GM04503 (cell line): ENCODE results near the gene PRSS2.
"Not testable (repeated sequence)": the region's sequence is repeated elsewhere in the genome, so short reads cannot be mapped to it uniquely, and the experiment has no call there.

Source experiments
- DNase-seq: peaks from one replicate; pipeline ENCODE4 v3.0.0-alpha.2; 2012; ENCODE audit warnings: low read depth

The PRSS2 gene

DNA sequence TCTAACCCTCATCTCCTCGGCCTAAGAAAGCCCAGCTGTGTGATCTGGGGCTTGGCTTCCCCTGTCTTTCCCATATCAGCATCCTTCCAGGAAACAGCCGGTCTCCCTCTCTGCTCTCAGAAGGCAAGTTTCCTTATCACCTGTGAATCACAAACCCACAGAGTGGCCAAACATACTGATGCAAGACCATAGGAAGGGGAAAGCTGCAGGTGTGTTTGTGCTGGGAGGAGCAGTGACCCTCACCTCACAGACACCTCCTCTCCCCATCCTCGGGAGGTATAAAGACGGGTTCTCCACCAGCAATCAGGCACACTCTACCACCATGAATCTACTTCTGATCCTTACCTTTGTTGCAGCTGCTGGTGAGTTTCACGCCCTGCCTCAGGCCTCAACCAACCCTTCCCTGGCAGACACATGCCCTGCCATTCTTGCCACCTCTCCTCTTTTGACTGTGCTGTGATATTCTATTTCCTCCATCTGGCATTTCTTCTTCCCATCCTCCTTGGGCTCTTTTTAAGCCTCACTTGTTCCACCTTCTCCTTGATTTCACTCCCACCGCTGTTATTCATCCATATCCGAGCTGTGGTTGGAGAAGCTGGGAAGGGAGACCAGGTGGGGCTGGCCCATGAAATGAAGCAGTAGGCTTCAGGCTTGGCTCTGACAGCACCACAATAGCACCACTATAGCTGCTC lies at the start of gene PRSS2:
Gene PRSS2, plus strand, starts transcription at position 310 of the 692 bp plus-strand sequence. Its CDS starts 13 bp downstream, at position 323.
- DNase-seq = no peak

DNA sequence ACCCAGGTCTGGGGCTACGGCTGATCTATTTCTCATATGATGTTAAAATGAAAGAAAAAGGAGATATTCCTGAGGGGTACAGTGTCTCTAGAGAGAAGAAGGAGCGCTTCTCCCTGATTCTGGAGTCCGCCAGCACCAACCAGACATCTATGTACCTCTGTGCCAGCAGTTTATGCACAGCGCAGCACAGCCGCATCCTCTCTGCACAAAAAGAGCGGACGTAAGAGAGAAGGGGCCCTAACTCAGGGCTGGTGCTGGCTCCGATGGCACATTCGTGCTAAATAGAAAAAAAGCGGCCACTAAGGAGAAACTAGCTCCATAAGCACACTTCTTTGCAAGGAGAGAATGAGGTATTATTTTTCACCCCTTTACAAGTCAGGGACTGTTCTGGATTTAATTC lies 49.8 kb upstream of the PRSS2 start:
- no peak for DNase-seq

DNA sequence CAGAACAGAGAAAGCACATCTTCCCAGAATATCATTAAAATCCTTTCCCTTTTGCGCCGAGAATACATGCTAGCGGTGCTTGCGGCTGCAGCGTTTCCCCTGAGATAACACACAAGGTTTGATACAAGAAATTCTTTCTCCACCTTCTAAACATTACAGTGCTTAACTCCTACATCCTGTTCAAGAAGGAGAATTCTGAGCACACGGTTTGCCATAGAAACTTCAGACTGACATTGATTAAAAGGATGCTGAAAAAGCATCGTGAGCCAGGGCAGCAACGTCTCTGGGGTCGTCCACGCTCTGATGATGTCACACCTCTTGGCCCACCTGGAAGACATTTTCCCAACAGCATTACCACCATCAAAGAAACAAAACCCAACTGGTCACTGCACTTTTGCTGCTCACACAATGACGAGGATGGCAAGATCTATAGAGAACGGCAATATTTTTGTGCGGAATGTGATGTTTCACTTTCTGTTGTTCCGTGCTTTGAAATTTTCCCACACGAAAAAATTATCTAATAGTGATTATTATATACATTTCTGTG lies 48.4 kb upstream of the PRSS2 start:
- no peak for DNase-seq

DNA sequence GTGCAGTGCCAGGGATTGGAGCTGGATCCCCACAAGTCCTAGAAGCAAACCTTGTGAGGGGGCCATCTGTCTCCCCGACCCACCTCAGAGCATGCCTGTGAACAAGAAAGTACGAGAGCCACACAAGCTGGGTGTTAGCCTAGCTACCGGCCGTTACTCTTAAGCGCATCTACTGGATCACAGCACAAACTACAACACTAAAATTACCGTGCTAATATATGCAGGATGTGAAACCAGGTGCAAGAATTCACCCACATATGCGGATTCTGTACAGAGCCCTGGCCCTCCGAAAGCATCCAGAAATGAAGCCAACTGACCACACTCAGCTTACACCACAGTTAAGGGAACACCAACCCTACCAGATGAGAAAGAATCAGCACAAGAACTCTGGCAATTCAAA lies 37.5 kb upstream of the PRSS2 start:
- no peak for DNase-seq

DNA sequence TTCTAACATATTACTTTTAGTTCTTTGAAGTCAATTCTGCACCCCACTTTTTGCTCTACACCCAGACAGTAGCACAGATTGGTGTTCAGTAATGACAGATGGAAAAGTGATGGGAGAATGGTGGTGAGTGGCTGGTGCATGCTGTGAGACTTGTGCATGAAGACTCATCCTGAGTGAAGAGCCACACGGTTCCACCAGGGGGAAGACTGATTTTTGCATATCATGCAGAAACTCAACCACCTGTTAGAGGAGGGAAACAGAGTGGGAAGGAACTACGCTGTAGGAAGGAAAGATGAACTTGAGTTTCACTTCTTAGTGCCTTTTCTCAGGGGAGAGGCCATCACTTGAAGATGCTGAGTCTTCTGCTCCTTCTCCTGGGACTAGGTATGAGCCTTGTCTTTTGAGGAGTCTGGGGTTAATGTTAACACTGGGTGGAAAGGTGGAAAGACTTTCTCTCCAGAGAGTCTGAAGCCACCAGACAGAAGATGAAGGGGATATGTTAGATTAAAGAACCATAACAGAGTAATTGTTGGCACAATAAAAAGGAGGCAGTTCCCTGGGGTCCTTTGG lies 30.8 kb upstream of the PRSS2 start:
- DNase-seq = no peak

DNA sequence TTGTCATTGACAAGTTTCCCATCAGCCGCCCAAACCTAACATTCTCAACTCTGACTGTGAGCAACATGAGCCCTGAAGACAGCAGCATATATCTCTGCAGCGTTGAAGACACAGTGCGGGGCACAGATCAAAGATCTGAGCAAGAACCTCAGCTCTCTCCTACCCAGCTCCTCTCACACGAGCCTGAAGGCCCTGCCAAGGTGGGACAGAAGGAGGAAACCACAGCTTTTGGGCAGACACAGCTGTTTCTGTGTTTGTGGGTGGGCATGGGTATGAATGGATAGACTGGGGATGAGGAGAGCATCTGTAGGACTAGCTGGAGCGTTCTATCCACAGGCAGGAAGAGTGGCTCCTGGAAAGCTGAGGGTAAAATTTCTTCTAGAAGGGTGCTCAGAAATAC lies 30.0 kb upstream of the PRSS2 start:
- DNase-seq = no peak

DNA sequence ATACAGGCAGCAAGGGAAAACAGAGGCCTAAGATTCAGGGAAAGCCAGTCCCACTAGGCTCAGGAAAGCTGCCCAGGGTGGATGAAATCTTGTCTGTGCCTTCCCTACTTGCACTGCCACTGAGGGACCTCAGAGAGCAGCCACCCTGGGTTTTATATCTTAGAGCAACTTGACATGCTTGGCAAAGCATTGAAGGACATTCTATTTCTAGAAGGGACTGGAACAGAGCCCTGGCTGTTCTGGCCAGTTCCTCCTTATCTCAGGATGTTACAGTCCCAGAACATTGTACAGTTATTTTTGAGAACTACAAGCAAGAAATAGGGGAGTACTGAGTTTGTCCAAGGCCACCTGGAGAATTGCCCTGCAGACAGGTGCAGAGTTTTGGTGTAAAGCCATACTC lies 28.8 kb upstream of the PRSS2 start:
- DNase-seq = not testable (repeated sequence)

DNA sequence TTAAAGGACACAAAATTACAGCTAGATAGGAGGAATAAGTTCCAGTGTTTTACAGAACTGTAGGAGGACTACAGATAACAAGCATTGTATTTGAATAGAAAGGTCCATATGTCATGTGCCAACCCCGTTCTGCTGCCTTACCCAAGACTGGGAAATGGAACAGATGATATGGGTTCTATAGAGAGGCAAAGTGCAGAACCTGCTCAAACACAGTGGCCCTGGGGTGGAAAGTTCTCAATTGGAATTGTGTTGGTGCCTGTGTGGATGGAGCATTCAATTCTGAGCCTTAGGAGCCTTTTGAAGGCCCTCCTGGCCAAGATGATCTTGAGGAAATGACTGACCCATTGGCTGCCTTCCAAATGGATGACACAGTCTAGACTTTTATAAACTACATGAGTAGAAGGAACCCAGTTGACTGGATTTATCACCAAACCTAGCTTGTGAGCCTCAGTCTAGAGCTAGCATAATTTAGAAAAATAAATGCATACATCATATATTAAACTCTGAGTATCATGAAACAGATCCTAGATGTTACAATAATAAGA lies 25.6 kb upstream of the PRSS2 start:
- no peak for DNase-seq

DNA sequence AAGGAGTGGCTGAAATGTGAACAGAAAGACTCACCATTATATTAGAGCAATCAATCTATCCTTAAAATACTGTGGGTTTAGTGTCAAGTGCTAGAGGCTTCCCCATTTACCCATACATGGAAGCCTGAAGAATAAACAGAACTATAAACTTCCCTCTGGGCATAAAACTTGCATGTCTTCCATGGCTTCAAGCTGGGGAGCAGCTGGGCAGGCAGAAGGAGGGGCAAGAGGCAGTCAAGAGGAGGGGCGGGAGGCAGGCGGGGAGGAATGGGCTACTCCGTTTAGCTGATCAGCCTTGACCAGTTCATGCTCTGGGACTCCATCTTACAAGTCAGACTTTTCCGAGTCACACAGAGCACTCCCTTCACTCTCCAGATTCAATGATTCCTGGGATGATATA lies 25.0 kb upstream of the PRSS2 start:
- no peak for DNase-seq

DNA sequence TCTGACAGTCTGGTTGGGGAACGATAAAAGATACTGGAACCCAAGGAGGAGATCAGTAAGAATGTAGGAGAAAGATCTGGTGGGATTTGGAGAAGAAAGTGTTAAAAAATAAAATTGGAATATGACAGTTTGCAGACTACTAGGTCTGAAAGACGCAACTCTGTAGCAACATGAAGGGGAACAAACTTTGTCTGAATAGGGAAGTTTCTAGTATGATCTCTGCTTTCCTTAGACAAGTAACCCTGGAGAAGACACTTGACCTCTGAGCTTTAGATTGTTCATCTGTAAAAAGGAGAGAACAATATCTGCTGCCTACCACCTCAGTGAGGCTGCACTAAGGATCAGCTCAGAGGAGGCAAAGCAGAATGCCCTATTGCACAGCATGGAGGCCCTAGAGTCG lies 24.5 kb upstream of the PRSS2 start:
- DNase-seq = no peak

DNA sequence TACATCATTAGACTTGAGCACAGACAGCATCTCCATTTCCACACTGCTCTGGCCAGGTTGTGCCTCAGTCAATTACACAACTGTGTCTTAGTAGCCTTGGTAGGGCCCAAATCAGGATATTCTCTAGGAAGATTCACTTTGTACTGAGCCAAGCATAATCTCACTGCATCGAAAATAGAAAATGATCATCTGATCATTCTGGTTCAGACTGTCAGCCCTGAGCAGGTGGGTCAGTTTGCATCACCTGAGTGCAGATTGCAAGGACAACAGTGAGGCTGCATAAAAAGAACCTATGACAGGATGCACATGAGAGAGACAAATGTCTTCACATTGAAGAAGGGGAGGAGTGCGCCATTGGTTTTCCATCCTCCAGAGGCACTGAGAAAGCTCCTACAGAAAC lies 22.4 kb upstream of the PRSS2 start:
- DNase-seq = not testable (repeated sequence)

DNA sequence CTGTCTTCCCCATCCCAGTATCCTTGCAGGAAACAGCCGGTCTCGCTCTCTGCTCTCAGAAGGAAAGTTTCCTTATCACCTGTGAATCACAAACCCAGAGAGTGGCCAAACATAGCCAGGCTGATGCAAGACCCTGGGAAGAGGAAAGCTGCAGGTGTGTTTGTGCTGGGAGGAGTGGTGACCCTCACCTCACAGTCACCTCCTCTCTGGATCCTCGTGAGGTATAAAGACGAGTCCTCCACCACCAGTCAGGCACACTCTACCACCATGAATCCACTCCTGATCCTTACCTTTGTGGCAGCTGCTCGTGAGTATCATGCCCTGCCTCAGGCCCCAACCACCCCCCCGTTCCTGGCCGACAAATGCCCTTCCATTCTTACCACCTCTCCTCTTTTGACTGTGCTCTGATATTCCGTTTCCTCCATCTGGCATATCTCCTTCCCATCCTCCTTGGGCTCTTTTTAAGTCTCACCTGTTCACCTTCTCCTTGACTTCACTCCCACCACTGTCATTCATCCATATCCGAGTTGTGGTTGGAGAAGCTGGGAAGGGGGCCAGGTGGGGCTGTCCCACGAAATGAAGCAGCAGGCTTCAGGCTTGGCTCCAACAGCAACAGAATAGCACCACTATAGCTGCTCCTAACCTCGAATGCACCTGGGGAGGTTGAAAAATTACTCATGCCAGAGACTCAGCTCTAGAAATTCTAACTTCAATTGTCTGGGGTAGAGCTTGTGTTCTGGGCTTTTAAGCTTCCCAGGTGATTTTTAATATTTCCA lies 21.4 kb upstream of the PRSS2 start, which contains the start of gene PRSS1:
Gene PRSS1, plus strand, starts transcription at position 255 of the 776 bp plus-strand sequence. Its CDS starts 13 bp downstream, at position 268.
- DNase-seq = no peak

DNA sequence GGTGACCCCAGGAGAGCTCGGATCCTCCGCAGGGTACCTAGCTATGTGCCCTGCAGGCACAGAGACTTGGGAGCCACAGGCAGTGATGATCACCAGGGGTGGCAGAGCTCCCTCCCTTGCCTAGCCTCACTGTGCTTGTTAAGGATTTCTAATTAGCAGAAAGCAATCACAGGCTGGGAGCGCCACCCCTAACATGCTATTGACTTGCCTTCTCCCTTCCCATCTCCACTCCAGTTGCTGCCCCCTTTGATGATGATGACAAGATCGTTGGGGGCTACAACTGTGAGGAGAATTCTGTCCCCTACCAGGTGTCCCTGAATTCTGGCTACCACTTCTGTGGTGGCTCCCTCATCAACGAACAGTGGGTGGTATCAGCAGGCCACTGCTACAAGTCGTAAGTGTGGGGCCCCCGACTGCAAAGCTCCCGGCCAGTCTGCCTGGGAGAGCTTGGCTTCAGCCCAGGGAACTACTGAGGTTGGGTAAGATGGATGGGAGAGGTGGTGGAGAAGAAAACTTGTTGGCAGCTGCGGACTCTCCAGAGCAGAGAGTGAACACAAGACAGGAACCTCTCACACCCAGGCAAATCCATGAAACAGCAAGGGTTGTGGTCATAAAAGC lies 20.3 kb upstream of the PRSS2 start:
- no peak for DNase-seq

DNA sequence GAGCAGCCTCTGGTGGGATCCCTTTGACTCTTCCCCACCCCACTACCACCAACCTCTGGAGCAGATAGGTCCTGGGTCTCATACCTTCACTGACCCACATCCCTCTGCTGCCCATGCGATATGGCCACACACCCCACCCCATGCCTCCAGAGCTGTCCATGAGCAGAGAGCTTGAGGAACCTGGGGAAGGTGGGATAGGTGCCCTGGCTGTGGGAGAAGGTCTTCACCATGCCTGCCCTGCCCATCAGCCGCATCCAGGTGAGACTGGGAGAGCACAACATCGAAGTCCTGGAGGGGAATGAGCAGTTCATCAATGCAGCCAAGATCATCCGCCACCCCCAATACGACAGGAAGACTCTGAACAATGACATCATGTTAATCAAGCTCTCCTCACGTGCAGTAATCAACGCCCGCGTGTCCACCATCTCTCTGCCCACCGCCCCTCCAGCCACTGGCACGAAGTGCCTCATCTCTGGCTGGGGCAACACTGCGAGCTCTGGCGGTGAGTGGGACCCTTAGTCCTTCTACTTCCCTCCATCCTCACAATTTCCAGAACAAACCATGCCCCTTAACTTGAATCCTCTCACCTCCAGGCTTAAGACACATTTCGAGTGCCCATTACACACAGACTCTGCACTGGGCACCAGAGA lies 19.1 kb upstream of the PRSS2 start:
- not testable (repeated sequence) for DNase-seq

DNA sequence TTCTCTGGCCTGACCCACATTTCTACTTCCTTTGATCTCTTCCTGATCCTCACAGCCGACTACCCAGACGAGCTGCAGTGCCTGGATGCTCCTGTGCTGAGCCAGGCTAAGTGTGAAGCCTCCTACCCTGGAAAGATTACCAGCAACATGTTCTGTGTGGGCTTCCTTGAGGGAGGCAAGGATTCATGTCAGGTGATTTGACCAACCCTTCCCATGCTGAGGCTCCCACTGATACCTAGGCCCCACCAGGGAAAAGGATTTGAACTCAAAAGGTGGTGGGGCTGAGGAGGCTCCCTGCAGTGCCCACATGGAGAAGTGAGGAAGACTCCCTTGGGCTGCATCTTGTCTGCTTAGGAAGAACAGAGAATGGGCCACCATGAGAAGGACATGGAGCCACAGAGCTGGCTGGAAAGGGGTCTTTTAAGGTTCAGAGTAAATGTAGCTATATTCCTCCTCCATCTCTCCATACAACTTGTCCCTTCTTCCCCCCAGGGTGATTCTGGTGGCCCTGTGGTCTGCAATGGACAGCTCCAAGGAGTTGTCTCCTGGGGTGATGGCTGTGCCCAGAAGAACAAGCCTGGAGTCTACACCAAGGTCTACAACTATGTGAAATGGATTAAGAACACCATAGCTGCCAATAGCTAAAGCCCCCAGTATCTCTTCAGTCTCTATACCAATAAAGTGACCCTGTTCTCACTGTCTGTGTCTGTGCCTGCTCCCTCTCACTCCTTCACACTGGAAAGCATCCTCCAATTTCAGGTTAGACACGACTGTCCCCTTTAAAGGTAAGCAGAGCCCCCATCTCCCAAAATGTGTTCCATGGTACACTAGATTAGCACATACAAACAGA lies 18.2 kb upstream of the PRSS2 start:
- DNase-seq = no peak

DNA sequence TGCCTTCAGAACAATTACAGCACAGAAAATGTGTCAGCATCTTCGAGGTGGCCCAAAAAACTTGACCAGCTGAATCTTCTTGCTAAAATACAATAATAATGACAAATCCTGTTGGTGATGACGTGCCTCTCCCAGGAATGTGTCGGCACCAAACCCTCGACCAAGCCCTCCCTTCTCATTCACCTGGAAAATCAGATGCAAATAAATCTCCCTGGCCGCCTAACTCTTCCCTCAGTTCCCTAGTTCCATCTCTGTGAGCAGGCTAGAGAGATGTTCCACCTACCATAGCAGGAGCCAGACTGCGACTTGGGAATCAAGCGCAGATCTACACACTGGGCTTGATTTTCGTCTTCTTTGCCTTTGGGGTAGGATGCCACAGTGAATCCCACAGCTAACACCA lies 17.4 kb upstream of the PRSS2 start:
- DNase-seq = no peak

DNA sequence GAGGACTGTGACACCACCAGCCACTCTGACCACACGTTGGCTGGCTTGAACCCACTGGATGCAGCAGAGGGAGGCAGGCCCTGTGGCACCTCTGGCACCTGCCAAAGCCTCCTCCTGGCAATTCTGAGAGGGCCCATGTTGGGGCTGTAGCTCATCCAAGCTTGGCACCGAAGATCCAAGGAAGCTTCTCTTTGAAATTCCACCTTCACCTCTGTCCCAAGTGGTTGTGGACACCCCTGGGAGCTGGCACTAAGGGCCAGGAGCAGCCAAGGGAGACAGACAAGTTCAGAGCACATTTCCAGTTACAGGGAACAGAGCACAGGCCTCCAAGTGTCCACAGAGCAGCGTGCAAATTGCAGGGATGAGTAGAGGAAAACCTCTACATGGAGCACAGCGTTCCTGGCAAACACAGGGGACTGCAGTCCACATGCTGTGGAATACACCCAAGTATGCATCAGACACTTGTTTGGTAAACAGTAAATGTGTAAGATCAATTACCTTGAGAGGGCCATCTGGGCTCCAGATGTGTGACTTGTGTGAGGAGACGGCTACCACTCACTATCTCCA lies 16.8 kb upstream of the PRSS2 start:
- not testable (repeated sequence) for DNase-seq

DNA sequence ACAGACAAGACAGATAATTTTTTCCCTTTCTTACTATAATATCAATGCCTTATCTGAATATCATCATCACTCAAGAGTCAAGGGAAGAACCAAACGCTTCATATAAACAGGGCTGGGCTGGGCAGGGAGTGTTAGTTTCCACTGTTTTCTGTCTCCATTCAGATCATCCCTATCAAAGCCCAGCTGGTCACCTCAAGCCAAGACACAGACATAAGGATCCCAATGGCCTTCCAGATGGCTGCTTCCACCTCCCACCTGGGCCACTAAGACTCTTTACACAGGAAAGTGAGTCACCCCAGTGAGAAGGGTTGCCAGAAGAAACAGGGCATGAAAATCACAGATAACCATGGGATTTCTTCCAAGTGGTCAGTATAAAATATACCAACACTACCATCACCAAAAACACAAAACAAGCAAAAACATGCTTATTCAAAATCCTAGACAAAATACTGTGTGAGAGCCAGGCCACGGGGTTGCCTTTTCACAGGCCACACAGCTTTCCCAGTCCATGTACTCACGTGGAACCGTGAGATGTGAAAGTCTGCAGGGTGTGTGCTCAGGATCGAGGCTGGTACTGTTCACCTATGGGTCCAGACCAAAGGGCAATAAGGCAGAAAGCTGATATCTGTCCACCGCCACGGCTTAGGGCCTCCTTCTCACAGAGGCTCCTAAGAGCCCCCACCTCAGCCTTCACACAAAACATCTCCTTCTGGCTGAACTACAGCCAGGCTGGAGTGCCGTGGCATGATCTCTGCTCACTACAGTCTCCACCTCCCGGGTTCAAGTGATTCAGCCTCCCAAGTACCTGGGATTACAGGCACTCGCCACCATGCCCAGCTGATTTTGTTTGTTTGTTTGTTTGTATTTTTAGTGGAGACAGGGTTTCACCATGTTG lies 15.8 kb upstream of the PRSS2 start:
- DNase-seq = no peak

DNA sequence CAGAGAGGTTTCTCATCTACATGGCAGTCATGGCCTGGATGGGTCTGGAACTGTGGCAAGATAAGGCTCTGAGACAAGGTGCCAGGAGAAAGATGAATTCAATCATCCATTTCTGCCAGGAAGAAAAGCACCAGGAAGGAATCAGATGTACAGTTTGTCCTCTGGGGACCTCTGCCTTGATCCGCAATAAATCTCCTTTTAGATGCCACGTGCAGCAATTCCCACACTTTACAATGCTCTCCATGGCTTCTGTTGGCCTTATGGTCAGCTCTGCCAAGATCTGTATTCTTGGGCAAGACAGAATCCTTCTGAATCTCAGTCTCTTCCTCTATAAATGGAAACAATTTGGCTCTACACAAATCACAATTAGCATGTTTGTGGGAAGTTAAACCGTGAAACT lies 12.5 kb upstream of the PRSS2 start:
- not testable (repeated sequence) for DNase-seq
